ENCODE data around the gene POMT1. TPM values are rescaled to one million over a fixed set of nuclear protein-coding genes. Genes with fewer than 3 reads are reported as not detected.
"Not testable (repeated sequence)": the region's sequence is repeated elsewhere in the genome, so short reads cannot be mapped to it uniquely, and the experiment has no call there.

POMT1 gene, protein sequence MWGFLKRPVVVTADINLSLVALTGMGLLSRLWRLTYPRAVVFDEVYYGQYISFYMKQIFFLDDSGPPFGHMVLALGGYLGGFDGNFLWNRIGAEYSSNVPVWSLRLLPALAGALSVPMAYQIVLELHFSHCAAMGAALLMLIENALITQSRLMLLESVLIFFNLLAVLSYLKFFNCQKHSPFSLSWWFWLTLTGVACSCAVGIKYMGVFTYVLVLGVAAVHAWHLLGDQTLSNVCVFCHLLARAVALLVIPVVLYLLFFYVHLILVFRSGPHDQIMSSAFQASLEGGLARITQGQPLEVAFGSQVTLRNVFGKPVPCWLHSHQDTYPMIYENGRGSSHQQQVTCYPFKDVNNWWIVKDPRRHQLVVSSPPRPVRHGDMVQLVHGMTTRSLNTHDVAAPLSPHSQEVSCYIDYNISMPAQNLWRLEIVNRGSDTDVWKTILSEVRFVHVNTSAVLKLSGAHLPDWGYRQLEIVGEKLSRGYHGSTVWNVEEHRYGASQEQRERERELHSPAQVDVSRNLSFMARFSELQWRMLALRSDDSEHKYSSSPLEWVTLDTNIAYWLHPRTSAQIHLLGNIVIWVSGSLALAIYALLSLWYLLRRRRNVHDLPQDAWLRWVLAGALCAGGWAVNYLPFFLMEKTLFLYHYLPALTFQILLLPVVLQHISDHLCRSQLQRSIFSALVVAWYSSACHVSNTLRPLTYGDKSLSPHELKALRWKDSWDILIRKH
- 10 to 100 TPM; 30.9 to 32.7 TPM for total RNA-seq

GRCh38 chr9:131502781-131503625, at the start of gene POMT1:
Gene POMT1 (plus strand): TSS chr9:131502918. CDS start chr9:131504219, 1,301 bp downstream.
- CTCF ChIA-PET, result interaction anchor here (1.0 to 1.4 kb wide), 3 partner anchors 14 to 252 kb away, joined by 3 to 4 read pairs (median 4); no protein-coding TSS in a partner anchor
- POLR2A ChIA-PET, result interaction anchor here (0.6 to 1.3 kb wide), 2 partner anchors 130 to 253 kb away, joined by 4 to 6 read pairs; no protein-coding TSS in a partner anchor

- CTCF ChIA-PET, result interaction anchor here (1.3 kb wide), 1 partner anchor 9 kb away, joined by 3 read pairs; no protein-coding TSS in a partner anchor
Measured at GRCh38 chr9:131454028-131454427, 48.7 kb upstream of the POMT1 start.

GRCh38 chr9:131455655-131456054, 47.1 kb upstream of the POMT1 start:
- POLR2A ChIA-PET, result not testable (repeated sequence)
- CTCF ChIA-PET, result interaction anchor here (0.6 to 1.4 kb wide), 2 partner anchors 105 to 219 kb away, joined by 3 to 4 read pairs; no protein-coding TSS in a partner anchor

More at GRCh38 chr9:131454028-131454427, 48.7 kb upstream of the POMT1 start:
- POLR2A ChIA-PET, result no interaction called here

DNA sequence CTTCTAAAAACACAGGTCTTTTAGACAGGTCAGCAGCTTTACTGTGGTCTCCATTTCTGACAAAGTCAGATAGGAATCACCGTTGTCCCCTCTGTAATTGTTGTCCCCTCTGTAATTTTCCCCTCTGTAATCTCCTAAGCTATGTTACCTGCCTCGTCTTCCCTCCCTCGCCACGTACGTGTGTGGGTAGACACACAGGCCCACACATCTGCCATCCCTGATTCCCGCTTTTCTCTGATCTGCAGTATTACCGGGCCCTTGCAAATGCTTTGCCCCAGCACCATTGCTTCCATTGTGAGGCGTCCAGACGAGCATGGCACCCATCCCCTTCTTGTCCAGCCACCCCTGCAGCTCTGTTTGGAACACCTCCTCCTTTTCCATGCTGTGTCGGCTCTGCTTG, 45.0 kb upstream of the POMT1 start:
- POLR2A ChIA-PET, result no interaction called here
- CTCF ChIA-PET, result no interaction called here

DNA sequence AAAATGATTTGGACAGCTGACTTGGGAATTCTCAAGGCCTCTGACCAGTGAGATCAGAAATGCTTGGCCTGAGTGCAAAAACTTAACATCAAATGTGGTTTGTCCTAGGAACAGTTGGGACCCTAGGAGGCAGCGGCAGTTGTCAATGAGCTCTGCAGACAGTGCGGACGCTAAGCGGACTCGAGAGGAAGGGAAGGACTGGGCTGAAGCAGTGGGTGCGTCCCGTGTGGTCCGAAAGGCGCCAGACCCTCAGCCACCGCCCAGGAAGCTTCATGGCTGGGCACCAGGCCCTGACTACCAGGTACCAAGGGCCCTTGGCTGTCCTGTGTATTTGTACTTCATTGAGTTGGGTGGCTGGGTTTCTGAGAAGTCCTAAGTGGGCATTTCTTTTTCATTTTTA, 43.7 kb upstream of the POMT1 start:
- CTCF ChIA-PET, result no interaction called here
- POLR2A ChIA-PET, result interaction anchor here (0.7 kb wide), 1 partner anchor 202 kb away, joined by 8 read pairs; no protein-coding TSS in a partner anchor

- POLR2A ChIA-PET, result no interaction called here
- CTCF ChIA-PET, result no interaction called here
Measured at GRCh38 chr9:131461166-131461565, 41.6 kb upstream of the POMT1 start.

GRCh38 chr9:131464354-131465000, 38.2 kb upstream of the POMT1 start:
- POLR2A ChIA-PET, result no interaction called here
- CTCF ChIA-PET, result interaction anchor here (1.3 to 1.4 kb wide), 2 partner anchors 14 to 128 kb away, joined by 3 to 4 read pairs; no protein-coding TSS in a partner anchor

DNA sequence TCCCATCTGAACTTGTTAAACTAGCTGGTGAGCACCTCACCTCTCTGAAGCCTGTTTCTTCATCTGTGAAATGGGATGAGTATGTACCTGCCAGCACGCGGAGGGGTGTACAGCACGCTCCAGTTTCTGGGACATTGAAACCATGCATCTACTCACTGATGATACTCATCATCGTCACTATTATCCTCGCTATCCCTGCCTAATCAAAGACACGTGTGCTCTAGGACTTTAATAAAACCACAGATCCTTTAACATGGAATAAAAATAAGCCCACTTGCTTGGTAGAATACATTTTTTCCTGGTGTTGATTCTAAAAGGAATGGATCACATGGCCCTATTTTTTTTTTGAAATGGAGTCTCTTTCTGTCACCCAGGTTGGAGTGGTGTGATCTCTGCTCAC, 37.3 kb upstream of the POMT1 start:
- CTCF ChIA-PET, result interaction anchor here (0.6 to 1.5 kb wide), 2 partner anchors 9 to 87 kb away, joined by 3 read pairs; no protein-coding TSS in a partner anchor
- POLR2A ChIA-PET, result no interaction called here

DNA sequence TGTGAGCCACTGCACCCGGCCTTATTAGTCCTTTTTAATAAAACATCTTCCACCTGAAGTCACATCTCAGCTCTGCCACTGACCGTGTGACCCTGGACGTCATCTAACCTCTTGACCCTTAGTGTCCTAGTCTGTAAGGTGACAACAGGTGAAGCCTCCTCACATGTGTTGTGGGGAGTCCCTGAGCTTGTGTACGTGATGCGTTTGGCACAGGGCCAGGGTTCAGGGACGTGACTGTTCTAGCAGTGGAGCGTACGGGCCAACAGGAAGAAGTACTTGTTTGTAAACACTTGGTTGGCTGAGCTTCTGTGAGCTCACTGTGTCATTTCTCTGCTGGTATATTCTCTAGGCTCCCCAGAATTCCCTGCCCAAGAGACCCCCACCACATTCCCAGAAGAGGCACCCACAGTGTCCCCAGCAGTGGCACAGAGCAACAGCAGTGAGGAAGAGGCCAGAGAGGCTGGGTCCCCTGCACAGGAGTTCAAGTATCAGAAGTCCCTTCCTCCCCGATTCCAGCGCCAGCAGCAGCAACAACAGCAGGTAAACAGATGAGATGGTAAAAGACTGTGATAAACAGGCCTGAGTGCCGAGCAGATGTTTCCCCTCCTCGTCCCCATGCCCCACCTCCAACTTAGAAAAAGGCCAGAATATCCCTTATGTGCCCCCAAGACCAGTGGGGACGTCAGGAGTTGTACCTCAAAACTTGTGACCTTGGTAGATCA, 35.3 kb upstream of the POMT1 start:
- ChIA-PET POLR2A (no interaction called here), CTCF (interaction anchor here (0.8 to 1.0 kb wide), 2 partner anchors 89 to 131 kb away, joined by 3 to 6 read pairs; no protein-coding TSS in a partner anchor)

DNA sequence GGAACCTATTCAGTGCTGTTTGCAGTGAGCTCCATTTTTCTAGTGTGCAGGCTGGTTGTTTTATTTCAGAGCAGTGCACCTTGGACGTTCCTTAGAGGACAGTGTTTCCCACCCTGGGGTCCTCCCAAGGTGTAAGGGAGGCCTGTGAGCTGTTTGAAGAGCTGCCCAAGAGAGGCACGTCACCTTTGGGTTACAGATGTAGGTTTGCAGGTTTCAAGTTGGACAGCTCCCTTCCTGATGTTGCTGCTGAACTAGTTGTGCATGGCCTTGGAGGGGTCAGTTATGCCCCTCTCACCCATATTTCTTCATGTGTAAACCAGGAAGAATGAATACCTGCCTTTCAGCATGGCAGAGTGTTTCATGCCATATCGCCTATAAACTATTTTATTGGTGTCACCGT, 34.7 kb upstream of the POMT1 start:
- CTCF ChIA-PET, result interaction anchor here (0.5 to 0.8 kb wide), 2 partner anchors 90 to 221 kb away, joined by 3 to 6 read pairs; no protein-coding TSS in a partner anchor
- POLR2A ChIA-PET, result no interaction called here

- POLR2A ChIA-PET, result interaction anchor here (0.6 kb wide), 1 partner anchor 1475 kb away, joined by 3 read pairs; the partner anchor contains the start of gene TSC1
- CTCF ChIA-PET, result interaction anchor here (1.1 kb wide), 1 partner anchor 8 kb away, joined by 3 read pairs; no protein-coding TSS in a partner anchor
Measured at GRCh38 chr9:131469356-131469755, 33.4 kb upstream of the POMT1 start.

GRCh38 chr9:131469951-131470350, 32.8 kb upstream of the POMT1 start:
- CTCF ChIA-PET, result interaction anchor here (1.1 kb wide), 1 partner anchor 8 kb away, joined by 3 read pairs; no protein-coding TSS in a partner anchor
- POLR2A ChIA-PET, result no interaction called here

GRCh38 chr9:131470581-131470991, 32.1 kb upstream of the POMT1 start:
- CTCF ChIA-PET, result interaction anchor here (1.1 kb wide), 1 partner anchor 7 kb away, joined by 3 read pairs; no protein-coding TSS in a partner anchor
- POLR2A ChIA-PET, result no interaction called here

GRCh38 chr9:131472085-131472484, 30.6 kb upstream of the POMT1 start:
- POLR2A ChIA-PET, CTCF ChIA-PET: not testable (repeated sequence)

DNA sequence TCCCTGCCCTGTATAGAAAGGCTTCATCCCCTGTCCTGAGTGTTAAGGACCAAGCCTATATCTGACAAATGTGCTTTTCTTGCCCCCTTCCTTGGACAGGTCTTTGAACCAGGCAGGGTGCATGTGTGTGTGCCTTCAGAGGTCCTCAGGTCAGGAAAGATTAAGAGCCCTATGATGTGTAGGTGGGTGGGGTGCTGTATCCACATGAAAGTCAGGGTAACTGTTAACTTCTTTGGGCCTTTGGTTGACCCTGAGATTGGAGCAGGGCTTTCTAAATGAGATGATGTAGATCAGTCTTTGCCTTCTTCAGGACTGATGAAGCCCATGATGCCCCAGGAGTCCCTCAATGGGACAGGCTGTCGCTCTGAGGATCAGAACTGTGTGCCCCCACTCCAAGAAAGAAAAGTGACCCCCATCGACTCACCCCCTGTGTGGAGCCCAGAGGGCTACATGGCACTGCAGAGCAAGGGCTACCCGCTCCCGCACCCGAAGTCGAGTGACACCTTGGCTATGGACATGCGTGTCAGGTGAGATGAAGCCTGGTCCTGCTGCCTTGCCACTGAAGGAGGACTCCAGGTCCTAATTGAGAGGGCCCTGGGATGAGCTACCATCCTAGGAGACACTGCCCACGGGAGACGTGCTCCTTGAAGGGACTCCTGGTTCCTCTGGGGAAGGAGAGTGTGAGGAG, 29.4 kb upstream of the POMT1 start:
- ChIA-PET POLR2A (interaction anchor here (0.6 kb wide), 1 partner anchor 38 kb away, joined by 8 read pairs; no protein-coding TSS in a partner anchor), CTCF (interaction anchor here (1.3 kb wide), 1 partner anchor 123 kb away, joined by 8 read pairs; no protein-coding TSS in a partner anchor)

GRCh38 chr9:131473891-131474290, 28.8 kb upstream of the POMT1 start:
- POLR2A ChIA-PET, result interaction anchor here (0.6 kb wide), 2 partner anchors 38 to 258 kb away, joined by 5 to 8 read pairs; no protein-coding TSS in a partner anchor

DNA sequence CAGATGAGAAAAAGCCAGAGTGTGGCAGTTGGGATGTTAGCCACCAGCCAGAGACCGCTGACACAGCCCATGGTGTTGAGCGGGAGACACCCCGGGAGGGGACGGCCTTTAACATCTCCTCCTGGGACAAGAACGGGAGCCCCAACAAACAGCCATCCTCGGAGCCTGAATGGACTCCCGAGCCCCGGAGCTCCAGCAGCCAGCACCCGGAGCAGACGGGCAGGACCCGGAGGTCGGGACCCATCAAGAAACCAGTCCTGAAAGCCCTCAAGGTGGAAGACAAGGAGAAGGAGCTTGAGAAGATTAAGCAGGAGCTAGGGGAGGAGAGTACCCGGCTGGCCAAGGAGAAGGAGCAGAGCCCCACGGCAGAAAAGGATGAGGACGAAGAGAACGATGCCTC, 28.0 kb upstream of the POMT1 start:
- CTCF ChIA-PET, result interaction anchor here (1.3 to 1.4 kb wide), 2 partner anchors 9 to 125 kb away, joined by 3 to 8 read pairs; no protein-coding TSS in a partner anchor
- POLR2A ChIA-PET, result interaction anchor here (0.6 kb wide), 1 partner anchor 258 kb away, joined by 5 read pairs; no protein-coding TSS in a partner anchor

More at GRCh38 chr9:131473891-131474290, 28.8 kb upstream of the POMT1 start:
- CTCF ChIA-PET, result interaction anchor here (1.3 to 1.4 kb wide), 2 partner anchors 8 to 124 kb away, joined by 3 to 8 read pairs; no protein-coding TSS in a partner anchor

Measured in activated CD8-positive, alpha-beta memory T cell treated with anti-CD3 and anti-CD28 coated beads for 36 hours (primary cell).